ENCODE results near the gene PRPF40A.

DNA sequence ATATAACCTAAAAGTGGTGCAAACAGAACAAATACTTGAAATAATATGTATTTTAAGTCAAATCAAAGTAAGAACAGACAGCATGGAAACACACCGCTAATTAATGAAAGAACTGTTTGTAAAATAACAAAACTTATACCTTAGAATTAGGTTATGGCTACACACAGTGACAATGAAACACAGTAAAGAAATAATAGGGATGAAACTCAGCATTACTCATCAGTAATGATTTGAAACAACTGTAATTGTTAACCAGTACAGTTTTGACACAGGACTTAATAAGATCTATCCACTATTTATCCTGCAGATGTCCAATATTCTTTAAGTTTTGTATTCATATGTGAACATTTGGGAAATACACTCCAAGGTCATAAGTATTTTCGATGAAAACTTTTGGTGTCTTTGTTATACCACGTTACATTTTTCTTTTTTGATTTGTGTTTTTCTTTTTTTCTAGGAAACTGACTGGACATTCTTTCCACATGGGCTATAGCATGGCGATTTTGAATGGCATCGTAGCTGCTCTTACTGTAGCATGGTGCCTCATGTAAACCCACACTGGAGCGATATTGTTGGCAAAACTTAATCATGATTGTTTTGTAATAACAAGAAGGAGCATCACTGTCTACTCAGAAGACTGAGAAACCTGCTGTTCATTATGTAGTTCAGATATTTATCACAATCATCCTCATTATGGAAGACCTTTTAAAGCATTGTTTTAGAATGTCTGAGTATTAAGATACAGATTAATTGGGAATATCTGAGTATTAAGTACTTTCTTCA, 42.2 kb upstream of the PRPF40A start:
- TF ChIP-seq, protein P1, sequence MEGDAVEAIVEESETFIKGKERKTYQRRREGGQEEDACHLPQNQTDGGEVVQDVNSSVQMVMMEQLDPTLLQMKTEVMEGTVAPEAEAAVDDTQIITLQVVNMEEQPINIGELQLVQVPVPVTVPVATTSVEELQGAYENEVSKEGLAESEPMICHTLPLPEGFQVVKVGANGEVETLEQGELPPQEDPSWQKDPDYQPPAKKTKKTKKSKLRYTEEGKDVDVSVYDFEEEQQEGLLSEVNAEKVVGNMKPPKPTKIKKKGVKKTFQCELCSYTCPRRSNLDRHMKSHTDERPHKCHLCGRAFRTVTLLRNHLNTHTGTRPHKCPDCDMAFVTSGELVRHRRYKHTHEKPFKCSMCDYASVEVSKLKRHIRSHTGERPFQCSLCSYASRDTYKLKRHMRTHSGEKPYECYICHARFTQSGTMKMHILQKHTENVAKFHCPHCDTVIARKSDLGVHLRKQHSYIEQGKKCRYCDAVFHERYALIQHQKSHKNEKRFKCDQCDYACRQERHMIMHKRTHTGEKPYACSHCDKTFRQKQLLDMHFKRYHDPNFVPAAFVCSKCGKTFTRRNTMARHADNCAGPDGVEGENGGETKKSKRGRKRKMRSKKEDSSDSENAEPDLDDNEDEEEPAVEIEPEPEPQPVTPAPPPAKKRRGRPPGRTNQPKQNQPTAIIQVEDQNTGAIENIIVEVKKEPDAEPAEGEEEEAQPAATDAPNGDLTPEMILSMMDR (IDR thresholded peaks at IDR 0.05) = no peak
- TF ChIP-seq POLR2AphosphoS5 (IDR thresholded peaks at IDR 0.05) = no peak
- TF ChIP-seq POLR2A (IDR thresholded peaks at IDR 0.05) = no peak
